Measurements from ENCODE around the gene NDUFA6. TPM values are rescaled to one million over a fixed set of nuclear protein-coding genes. Genes with fewer than 3 reads are reported as not detected.

Gene NDUFA6
- total and polyA plus RNA-seq, 2 experiments from 2014 or later: 56.3 to 180 TPM

- no peak for DNase-seq
- H3K9me3 ChIP-seq (ENCODE audit: low read depth): no peaks in the 10 kb centered on the region
- H3F3A ChIP-seq (ENCODE audit: insufficient read depth): peaks cover 9% of the 10 kb centered on the region; the same call in 1 of the 2 replicates
- no peak overlapping the region for H3K4me2 ChIP-seq (ENCODE audit: unreplicated experiment)
- in situ Hi-C loops (cut with MboI): no loop called here
- H2AFZ ChIP-seq: no peak overlapping the region
- no peak overlapping the region for H3K4me3 ChIP-seq
- H3K27ac ChIP-seq: no peak overlapping the region
- no peaks in the 10 kb centered on the region for H4K20me1 ChIP-seq (ENCODE audit: insufficient read depth)
- no peaks in the 10 kb centered on the region for H3K27me3 ChIP-seq (replicated peaks; ENCODE audit: insufficient read depth)
- peaks cover 3% of the 10 kb centered on the region for H3K79me2 ChIP-seq (ENCODE audit: insufficient read depth)
- H3K9ac ChIP-seq: no peak overlapping the region
- no peaks in the 10 kb centered on the region for H3K36me3 ChIP-seq (ENCODE audit: low read depth)
- WGBS, 2 experiments (ENCODE audit: low coverage in 1 of 2, low lambda C conversion rate in 2 of 2, missing lambda C conversion rate in 2 of 2): 94 to 100% methylated on average over 3 to 4 of the region's 4 CpGs
- TF ChIP-seq EZH2 (IDR thresholded peaks at IDR 0.05; ENCODE audit: insufficient read depth, poor library complexity, severe bottlenecking): no peak
- no peak for TF ChIP-seq EZH2phosphoT487 (IDR thresholded peaks at IDR 0.05; ENCODE audit: insufficient read depth, low read depth)
- no peaks in the 10 kb centered on the region for H3K9me2 ChIP-seq (ENCODE audit: insufficient read depth)
- peaks cover 13% of the 10 kb centered on the region for H3K4me1 ChIP-seq (ENCODE audit: insufficient read depth)
Measured at GRCh38 chr22:42068291-42068690, 22.3 kb downstream of the NDUFA6 start.

DNA sequence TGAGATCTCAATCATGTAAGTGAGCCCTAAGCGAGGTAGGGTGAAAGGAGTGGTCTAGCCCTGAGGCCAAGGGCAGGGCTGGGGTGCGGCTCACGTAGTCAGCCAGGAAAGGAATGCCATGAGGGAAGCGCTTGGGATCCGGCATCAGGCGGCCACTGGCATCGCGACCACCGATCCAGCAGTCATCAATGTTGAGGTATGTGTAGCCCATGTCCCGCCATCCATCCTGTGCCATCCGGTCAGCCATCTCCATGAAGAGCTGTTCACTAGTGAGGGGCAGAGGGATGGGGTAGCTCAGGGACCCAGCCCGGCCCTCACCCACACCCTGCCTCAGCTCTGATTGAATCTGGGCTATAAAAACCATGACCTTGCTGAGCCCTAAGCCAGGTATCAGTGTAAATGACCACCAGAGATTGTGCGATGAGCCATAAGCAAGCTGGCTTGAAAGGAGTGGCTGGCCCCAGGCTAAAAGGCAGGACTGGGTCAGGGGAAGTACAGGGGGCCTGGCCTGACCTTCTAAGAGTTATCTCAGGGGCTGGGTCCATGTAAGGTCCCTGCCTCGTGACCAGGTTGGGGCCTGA lies 22.8 kb downstream of the NDUFA6 start:
- H3F3A ChIP-seq (ENCODE audit: insufficient read depth): peaks cover 9% of the 10 kb centered on the region; the same call in 1 of the 2 replicates
- H2AFZ ChIP-seq: no peak overlapping the region
- TF ChIP-seq EZH2 (IDR thresholded peaks at IDR 0.05; ENCODE audit: insufficient read depth, poor library complexity, severe bottlenecking) (no peak), EZH2phosphoT487 (IDR thresholded peaks at IDR 0.05; ENCODE audit: insufficient read depth, low read depth) (no peak)
- H3K9ac ChIP-seq: no peak overlapping the region
- no peaks in the 10 kb centered on the region; the same call in 1 of the 2 replicates for H3K79me2 ChIP-seq (ENCODE audit: insufficient read depth)
- no peaks in the 10 kb centered on the region for H4K20me1 ChIP-seq (ENCODE audit: insufficient read depth)
- H3K4me1 ChIP-seq (ENCODE audit: insufficient read depth): peaks cover 13% of the 10 kb centered on the region
- H3K4me3 ChIP-seq: no peak overlapping the region
- H3K4me2 ChIP-seq (ENCODE audit: unreplicated experiment): no peak overlapping the region
- H3K27me3 ChIP-seq (replicated peaks; ENCODE audit: insufficient read depth): no peaks in the 10 kb centered on the region
- DNase-seq: no peak
- H3K9me3 ChIP-seq (ENCODE audit: low read depth): no peaks in the 10 kb centered on the region
- WGBS, 2 experiments (ENCODE audit: low coverage in 1 of 2, low lambda C conversion rate in 2 of 2, missing lambda C conversion rate in 2 of 2): 91 to 92% methylated on average over 12 to 14 of the region's 14 CpGs
- H3K36me3 ChIP-seq (ENCODE audit: low read depth): no peaks in the 10 kb centered on the region
- no peak overlapping the region for H3K27ac ChIP-seq
- in situ Hi-C loops (cut with MboI): no loop called here
- H3K9me2 ChIP-seq (ENCODE audit: insufficient read depth): no peaks in the 10 kb centered on the region

GRCh38 chr22:42066937-42067336 lies 23.6 kb downstream of the NDUFA6 start:
- Histone ChIP-seq H3K4me2 (ENCODE audit: unreplicated experiment) (no peak overlapping the region), H3K79me2 (ENCODE audit: insufficient read depth) (no peaks in the 10 kb centered on the region; the same call in 1 of the 2 replicates), H3K4me1 (ENCODE audit: insufficient read depth) (peaks cover 13% of the 10 kb centered on the region), H4K20me1 (ENCODE audit: insufficient read depth) (no peaks in the 10 kb centered on the region), H2AFZ (no peak overlapping the region), H3K27me3 (replicated peaks; ENCODE audit: insufficient read depth) (no peaks in the 10 kb centered on the region), H3F3A (ENCODE audit: insufficient read depth) (peaks cover 9% of the 10 kb centered on the region; the same call in 1 of the 2 replicates), H3K9ac (no peak overlapping the region), H3K27ac (no peak overlapping the region), H3K9me3 (ENCODE audit: low read depth) (no peaks in the 10 kb centered on the region), H3K4me3 (no peak overlapping the region), H3K36me3 (ENCODE audit: low read depth) (no peaks in the 10 kb centered on the region), H3K9me2 (ENCODE audit: insufficient read depth) (no peaks in the 10 kb centered on the region)
- DNase-seq: no peak
- in situ Hi-C loops (cut with MboI): no loop called here
- WGBS, 2 experiments (ENCODE audit: low coverage in 1 of 2, low lambda C conversion rate in 2 of 2, missing lambda C conversion rate in 2 of 2): 96 to 98% methylated on average over 10 of the region's 10 CpGs
- no peak for TF ChIP-seq EZH2 (IDR thresholded peaks at IDR 0.05; ENCODE audit: insufficient read depth, poor library complexity, severe bottlenecking)
- TF ChIP-seq EZH2phosphoT487 (IDR thresholded peaks at IDR 0.05; ENCODE audit: insufficient read depth, low read depth): no peak

GRCh38 chr22:42066126-42066761 lies 24.3 kb downstream of the NDUFA6 start:
- no peak for TF ChIP-seq EZH2phosphoT487 (IDR thresholded peaks at IDR 0.05; ENCODE audit: insufficient read depth, low read depth)
- TF ChIP-seq EZH2 (IDR thresholded peaks at IDR 0.05; ENCODE audit: insufficient read depth, poor library complexity, severe bottlenecking): no peak
- Histone ChIP-seq H3K36me3 (ENCODE audit: low read depth) (no peaks in the 10 kb centered on the region), H3K9me2 (ENCODE audit: insufficient read depth) (no peaks in the 10 kb centered on the region), H3K4me1 (ENCODE audit: insufficient read depth) (peaks cover 8% of the 10 kb centered on the region), H3K9ac (no peak overlapping the region), H3K4me2 (ENCODE audit: unreplicated experiment) (no peak overlapping the region), H3K4me3 (no peak overlapping the region), H3K9me3 (ENCODE audit: low read depth) (no peaks in the 10 kb centered on the region), H3F3A (ENCODE audit: insufficient read depth) (peaks cover 2% of the 10 kb centered on the region; the same call in 1 of the 2 replicates), H4K20me1 (ENCODE audit: insufficient read depth) (no peaks in the 10 kb centered on the region), H3K27ac (no peak overlapping the region), H2AFZ (no peak overlapping the region), H3K79me2 (ENCODE audit: insufficient read depth) (no peaks in the 10 kb centered on the region; the same call in 1 of the 2 replicates), H3K27me3 (replicated peaks; ENCODE audit: insufficient read depth) (no peaks in the 10 kb centered on the region)
- 96 to 99% methylated on average over 7 of the region's 7 CpGs for WGBS, 2 experiments (ENCODE audit: low coverage in 1 of 2, low lambda C conversion rate in 2 of 2, missing lambda C conversion rate in 2 of 2)
- in situ Hi-C loops (cut with MboI): no loop called here
- no peak for DNase-seq

Data from GM23248 (cell line).